Measurements from ENCODE around the gene KCNT1.

GRCh38 chr9:135696446-135696845 is 5.5 kb upstream of the KCNT1 start:
- TF ChIP-seq CTCF (IDR thresholded peaks at IDR 0.05; ENCODE audit: insufficient read depth, low read length, poor library complexity, severe bottlenecking) (no peak), EZH2phosphoT487 (conservative IDR thresholded peaks at IDR 0.05; ENCODE audit: low read length) (no peak)
